HG02610 (cell line): Measurements from ENCODE around the gene UIMC1.

Experiments
- ATAC-seq: cut with Tn5 transposase; IDR thresholded peaks from one replicate; pipeline ENCODE4 v1.9.1; 2021; ENCODE audit warnings: mild to moderate bottlenecking, moderate library complexity; ENCODE audit not compliant: unreplicated experiment

The UIMC1 gene

GRCh38 chr5:176956756-176957155 lies 49.8 kb downstream of the UIMC1 start:
- no peak for ATAC-seq

DNA sequence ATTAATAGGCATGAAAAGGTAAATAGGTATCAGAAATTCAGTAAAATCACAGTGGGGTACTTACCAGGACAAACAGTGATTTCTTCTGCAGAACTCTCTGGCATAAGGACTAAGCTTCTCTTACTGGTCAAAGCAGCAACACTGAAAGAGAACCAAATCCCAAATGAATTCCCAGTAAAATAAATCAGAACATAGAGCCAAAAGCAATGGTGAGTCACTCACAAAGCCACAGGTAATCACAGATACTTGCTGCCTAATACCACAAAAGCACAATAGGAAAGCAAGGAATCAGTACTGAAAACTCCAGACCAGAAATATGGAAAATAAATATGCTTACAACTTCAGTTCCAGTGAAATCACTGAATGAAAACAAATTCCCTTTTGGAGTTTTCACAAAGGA lies 50.7 kb downstream of the UIMC1 start:
- no peak for ATAC-seq

DNA sequence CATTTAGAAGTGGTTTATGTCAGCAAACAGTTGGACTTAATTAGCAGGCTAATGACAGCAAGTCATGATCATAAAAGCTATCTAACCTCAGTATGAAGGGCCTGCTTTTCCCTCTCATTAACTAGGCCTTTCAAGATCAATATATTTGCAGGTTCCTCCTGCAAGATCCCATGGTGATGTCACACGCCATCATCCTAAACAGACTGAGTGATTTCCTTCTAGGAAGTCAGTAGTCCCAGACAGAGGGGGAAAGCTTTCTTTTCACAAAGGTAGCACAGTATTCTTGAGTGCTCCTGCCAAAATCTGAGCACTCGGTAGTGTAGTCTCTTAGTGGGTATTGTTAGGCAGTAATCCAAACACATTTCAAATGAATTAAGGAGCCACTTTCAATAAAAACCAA lies 52.5 kb downstream of the UIMC1 start:
- no peak for ATAC-seq

GRCh38 chr5:176952531-176953193 lies 53.9 kb downstream of the UIMC1 start:
- no peak for ATAC-seq

DNA sequence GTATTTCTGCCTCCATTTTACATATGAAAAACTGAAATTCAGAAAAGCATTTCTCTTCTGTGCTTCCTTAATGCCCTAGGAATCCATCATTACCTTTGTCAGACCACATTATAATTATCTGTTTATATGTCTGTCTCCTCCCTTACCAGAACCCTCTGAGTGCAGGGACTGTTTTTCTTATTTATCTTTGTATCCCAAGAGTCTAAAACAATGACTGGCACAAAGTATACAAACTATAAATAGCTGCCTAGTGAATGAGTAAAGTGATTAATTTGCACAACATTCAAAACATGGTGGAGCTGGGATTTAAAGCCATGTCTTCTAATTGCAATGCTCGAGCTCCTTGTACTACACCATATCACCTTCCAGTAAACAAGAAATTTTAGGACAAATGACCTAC lies 58.1 kb downstream of the UIMC1 start:
- ATAC-seq: no peak

GRCh38 chr5:176947847-176948246 lies 58.7 kb downstream of the UIMC1 start:
- ATAC-seq: no peak

DNA sequence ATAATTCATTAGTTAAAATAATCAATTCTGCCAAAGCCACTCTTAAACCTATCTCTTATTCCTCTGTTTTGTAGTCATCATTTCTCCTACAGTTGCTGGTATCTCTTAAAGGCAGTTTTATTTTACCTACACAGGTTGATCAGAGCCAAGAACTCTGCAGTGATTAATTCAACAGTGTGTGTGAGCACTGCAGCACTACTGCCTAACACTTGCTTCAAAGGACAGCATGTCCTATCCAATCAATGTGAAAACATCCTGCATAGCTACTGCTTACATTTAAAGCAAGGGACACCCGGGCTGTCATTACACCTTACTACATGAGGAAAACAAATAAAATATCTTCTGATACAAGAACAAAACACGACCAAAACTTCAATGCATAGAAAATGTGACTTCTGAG lies 62.3 kb downstream of the UIMC1 start:
- ATAC-seq: no peak

DNA sequence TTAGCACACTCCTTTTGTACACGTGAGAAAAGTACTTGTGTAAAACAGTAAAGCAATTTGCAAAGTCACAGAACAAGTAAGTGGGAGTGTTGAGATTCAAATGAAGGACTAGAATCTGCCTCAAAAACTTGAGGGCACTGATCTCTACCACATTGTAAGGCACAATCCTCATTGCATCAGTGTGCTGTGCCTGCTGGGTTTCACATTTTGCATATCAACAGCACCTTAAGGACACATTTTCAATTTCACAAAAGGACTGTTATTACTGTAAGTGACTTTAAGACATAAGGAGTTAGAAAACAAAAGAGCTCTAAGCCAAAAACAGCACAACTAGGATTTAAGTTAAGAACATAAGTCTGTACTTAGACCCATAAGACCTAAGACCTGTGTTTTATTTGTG lies 62.8 kb downstream of the UIMC1 start:
- no peak for ATAC-seq

GRCh38 chr5:176941951-176942350 lies 64.6 kb downstream of the UIMC1 start:
- ATAC-seq: no peak

- ATAC-seq: no peak
These were observed 68.1 kb downstream of the UIMC1 start for GRCh38 chr5:176938472-176938871.

- ATAC-seq: no peak
These were observed 71.6 kb downstream of the UIMC1 start for GRCh38 chr5:176935017-176935416.

- ATAC-seq: no peak
These were observed 72.2 kb downstream of the UIMC1 start for GRCh38 chr5:176934309-176934930.

DNA sequence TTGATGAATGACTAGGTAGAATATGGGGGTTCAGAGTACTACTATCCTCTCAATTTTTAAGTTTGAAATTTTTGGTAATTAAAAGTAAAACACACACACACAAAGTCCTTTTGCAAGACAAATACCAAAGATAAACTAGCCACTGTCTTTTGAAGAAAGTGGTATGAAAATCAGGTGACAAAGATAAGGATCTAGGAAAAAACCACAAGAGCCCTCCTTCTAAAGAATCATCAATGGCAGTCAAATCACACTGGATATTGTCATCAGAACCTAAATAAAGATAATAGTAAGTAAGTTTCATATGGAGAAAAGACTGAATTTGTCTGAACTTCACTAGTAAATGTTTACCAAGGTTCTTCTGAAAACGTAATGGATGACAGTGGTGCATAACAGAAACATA lies 76.9 kb downstream of the UIMC1 start:
- no peak for ATAC-seq

GRCh38 chr5:176927562-176927961 lies 79.0 kb downstream of the UIMC1 start:
- ATAC-seq: no peak

GRCh38 chr5:176922817-176923216 lies 83.8 kb downstream of the UIMC1 start:
- ATAC-seq: no peak

GRCh38 chr5:176921714-176922113 lies 84.9 kb downstream of the UIMC1 start:
- ATAC-seq: no peak

GRCh38 chr5:176918613-176919012 lies 88.0 kb downstream of the UIMC1 start:
- ATAC-seq: no peak

- ATAC-seq: no peak
These were observed 90.2 kb downstream of the UIMC1 start for GRCh38 chr5:176916337-176916736.

GRCh38 chr5:176915906-176916305 lies 90.7 kb downstream of the UIMC1 start:
- ATAC-seq: no peak

DNA sequence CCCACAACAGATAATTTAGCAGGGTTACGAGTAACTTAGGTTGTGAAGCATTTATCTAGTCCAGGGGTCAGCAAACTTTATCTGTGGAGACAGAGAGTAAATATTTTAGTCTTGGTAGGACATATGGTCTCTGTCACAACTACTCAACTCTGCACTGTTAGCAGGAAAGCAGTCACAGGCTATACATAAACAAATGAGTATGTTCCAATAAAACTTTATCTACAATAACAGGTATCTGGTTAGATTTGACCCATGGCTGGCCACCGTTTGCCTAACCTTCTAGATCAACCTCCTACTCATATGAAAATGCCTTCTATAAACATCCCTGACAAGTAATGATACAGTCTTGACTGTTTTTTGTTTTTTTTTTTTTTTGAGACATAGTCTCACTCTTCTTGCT lies 94.5 kb downstream of the UIMC1 start:
- ATAC-seq: no peak

GRCh38 chr5:176908675-176909368 lies 97.8 kb downstream of the UIMC1 start:
- ATAC-seq: no peak

GRCh38 chr5:176906796-176907195 lies 99.8 kb downstream of the UIMC1 start:
- ATAC-seq: no peak
